Gastrocnemius medialis (tissue), 4 donors: ENCODE measurements around the gene EYS. TPM values are rescaled to one million over a fixed set of nuclear protein-coding genes. Genes with fewer than 3 reads are reported as not detected.

Experiments
- ATAC-seq, 2 donors: fragments of 150-250 bp; one replicate each; pipeline ENCODE4 v1.9.1; 2016
- DNase-seq, 2 donors: peaks; one replicate each; pipeline ENCODE4 v3.0.0-alpha.2; 2019
- H3K27ac ChIP-seq, 4 donors: fragments of 200-600 bp; sonication (generic); 1 replicate in 1 of 4; 2 replicates in 3 of 4; pipeline ENCODE4 v1.5.1; 2016 to 2018; ENCODE audit warnings: mild to moderate bottlenecking in 2 of 4, moderate library complexity in 1 of 4
- H3K27me3 ChIP-seq, 3 donors: fragments of 200-600 bp; sonication (generic) in 2 of 3; 1 replicate in 1 of 3; 2 replicates in 2 of 3; pipeline versions ENCODE4 v1.5.1 to v1.6.0; 2016 to 2019; ENCODE audit warnings: mild to moderate bottlenecking in 1 of 3, moderate library complexity in 1 of 3
- H3K36me3 ChIP-seq, 2 donors: fragments of 200-600 bp; sonication (generic) in 1 of 2; one replicate each; pipeline ENCODE4 v1.5.1; 2017 to 2018
- H3K4me1 ChIP-seq, 2 donors: fragments of 200-600 bp; sonication (generic) in 1 of 2; one replicate each; pipeline ENCODE4 v1.5.1; 2016 to 2017; ENCODE audit warnings: mild to moderate bottlenecking in 2 of 2
- H3K4me3 ChIP-seq, 4 donors: fragments of 200-600 bp; sonication (generic) in 3 of 4; 1 replicate in 1 of 4; 2 replicates in 3 of 4; pipeline ENCODE4 v1.5.1; 2016 to 2019; ENCODE audit warnings: mild to moderate bottlenecking in 2 of 4
- H3K9me3 ChIP-seq, 3 donors: fragments of 200-600 bp; sonication (generic) in 2 of 3; 1 replicate in 1 of 3; 2 replicates in 2 of 3; pipeline ENCODE4 v1.5.1; 2016 to 2019
- POLR2A ChIP-seq, 2 donors: fragments of 450-650 bp; IDR thresholded peaks; one replicate each; pipeline ENCODE4 v1.6.1; 2017; ENCODE audit warnings: antibody characterized with exemption in 2 of 2, mild to moderate bottlenecking in 2 of 2, moderate library complexity in 2 of 2
- in situ Hi-C, 4 donors: fragments of 200-750 bp; cut with MboI; loops; one replicate each; pipeline versions ENCODE4 v1.15.0 to v1.8.0; 2017; ENCODE audit warnings: low sequenced_read_pairs in 4 of 4
- intact Hi-C: fragments of 100-400 bp; cut with DNase I; formaldehyde crosslinking; loops from one replicate; pipeline ENCODE4 v1.15.1; 2023; ENCODE audit warnings: low total_unique reads
- total RNA-seq, 4 donors: library from RNA; depleted of rRNA; stranded (reverse); fragments of >200 nt; gene quantifications; one replicate each; pipeline versions ENCODE4 v1.1.0 to v1.2.3, GENCODE V29; 2016
- TF ChIP-seq, protein P1 (sequence below), 5 experiments: fragments of 450-650 bp in 3 of 5; fragments of 200-600 bp in 2 of 5; sonication (generic) in 2 of 5; IDR thresholded peaks in 4 of 5; conservative IDR thresholded peaks in 1 of 5; 1 replicate in 4 of 5; 2 replicates in 1 of 5; pipeline ENCODE4 v1.5.1; 2016 to 2019; ENCODE audit warnings: antibody characterized with exemption in 5 of 5, mild to moderate bottlenecking in 3 of 5, moderate library complexity in 3 of 5

The EYS gene
- total RNA-seq, 4 donors from 2014 or later, result 0.20 TPM; not detected in 3

GRCh38 chr6:63671098-63671754, 2035.8 kb downstream of the EYS start:
- intact Hi-C loops, result no loop called here
- no peak for TF ChIP-seq POLR2A (IDR thresholded peaks at IDR 0.05)
- TF ChIP-seq, protein P1, sequence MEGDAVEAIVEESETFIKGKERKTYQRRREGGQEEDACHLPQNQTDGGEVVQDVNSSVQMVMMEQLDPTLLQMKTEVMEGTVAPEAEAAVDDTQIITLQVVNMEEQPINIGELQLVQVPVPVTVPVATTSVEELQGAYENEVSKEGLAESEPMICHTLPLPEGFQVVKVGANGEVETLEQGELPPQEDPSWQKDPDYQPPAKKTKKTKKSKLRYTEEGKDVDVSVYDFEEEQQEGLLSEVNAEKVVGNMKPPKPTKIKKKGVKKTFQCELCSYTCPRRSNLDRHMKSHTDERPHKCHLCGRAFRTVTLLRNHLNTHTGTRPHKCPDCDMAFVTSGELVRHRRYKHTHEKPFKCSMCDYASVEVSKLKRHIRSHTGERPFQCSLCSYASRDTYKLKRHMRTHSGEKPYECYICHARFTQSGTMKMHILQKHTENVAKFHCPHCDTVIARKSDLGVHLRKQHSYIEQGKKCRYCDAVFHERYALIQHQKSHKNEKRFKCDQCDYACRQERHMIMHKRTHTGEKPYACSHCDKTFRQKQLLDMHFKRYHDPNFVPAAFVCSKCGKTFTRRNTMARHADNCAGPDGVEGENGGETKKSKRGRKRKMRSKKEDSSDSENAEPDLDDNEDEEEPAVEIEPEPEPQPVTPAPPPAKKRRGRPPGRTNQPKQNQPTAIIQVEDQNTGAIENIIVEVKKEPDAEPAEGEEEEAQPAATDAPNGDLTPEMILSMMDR (IDR thresholded peaks at IDR 0.05 in 4 of 5, conservative IDR thresholded peaks at IDR 0.05 in 1 of 5), result no peak
- no peak overlapping the region for H3K27ac ChIP-seq
- H3K27me3 ChIP-seq, result no peaks in the 10 kb centered on the region
- H3K4me1 ChIP-seq, result peaks cover 24 to 56% of the 10 kb centered on the region in 2 donors
- no peak overlapping the region for H3K4me3 ChIP-seq
- no peaks in the 10 kb centered on the region for H3K9me3 ChIP-seq
- in situ Hi-C loops, result no loop called here
- no peaks in the 10 kb centered on the region for H3K36me3 ChIP-seq
- DNase-seq (no peak), ATAC-seq (no peak)
